ENCODE results near the gene TRMT1L.

Gene TRMT1L

DNA sequence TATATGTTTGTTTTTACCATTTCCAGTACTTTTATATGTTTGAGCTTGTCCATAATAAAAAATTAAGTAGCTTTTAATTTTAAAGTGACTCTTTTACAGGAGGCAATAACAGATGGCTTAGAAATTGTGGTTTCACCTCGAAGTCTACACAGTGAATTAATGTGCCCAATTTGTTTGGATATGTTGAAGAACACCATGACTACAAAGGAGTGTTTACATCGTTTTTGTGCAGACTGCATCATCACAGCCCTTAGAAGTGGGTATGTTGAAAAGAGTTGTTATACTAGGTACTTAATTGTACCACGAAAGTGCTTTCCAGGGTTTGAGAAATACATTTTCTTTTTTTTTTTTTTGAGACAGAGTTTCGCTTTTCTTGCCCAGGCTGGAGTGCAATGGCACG is 65.3 kb downstream of the TRMT1L start:
- Histone ChIP-seq H3K27me3 (ENCODE audit: insufficient read depth, low read depth) (no peaks in the 10 kb centered on the region), H2AFZ (ENCODE audit: low read depth) (no peak overlapping the region), H4K20me1 (ENCODE audit: insufficient read depth) (no peaks in the 10 kb centered on the region), H3K4me3 (IDR thresholded peaks at IDR 0.05; ENCODE audit: insufficient read depth, low read depth, low read length) (no peak overlapping the region), H3K36me3 (ENCODE audit: insufficient read depth) (no peaks in the 10 kb centered on the region), H3K9ac (no peak overlapping the region), H3K4me1 (ENCODE audit: low read depth, poor library complexity, severe bottlenecking) (no peaks in the 10 kb centered on the region), H3K4me2 (no peak overlapping the region), H3K27ac (no peak overlapping the region), H3K79me2 (ENCODE audit: insufficient read depth, low read depth) (no peaks in the 10 kb centered on the region)
- TF ChIP-seq, protein P1, sequence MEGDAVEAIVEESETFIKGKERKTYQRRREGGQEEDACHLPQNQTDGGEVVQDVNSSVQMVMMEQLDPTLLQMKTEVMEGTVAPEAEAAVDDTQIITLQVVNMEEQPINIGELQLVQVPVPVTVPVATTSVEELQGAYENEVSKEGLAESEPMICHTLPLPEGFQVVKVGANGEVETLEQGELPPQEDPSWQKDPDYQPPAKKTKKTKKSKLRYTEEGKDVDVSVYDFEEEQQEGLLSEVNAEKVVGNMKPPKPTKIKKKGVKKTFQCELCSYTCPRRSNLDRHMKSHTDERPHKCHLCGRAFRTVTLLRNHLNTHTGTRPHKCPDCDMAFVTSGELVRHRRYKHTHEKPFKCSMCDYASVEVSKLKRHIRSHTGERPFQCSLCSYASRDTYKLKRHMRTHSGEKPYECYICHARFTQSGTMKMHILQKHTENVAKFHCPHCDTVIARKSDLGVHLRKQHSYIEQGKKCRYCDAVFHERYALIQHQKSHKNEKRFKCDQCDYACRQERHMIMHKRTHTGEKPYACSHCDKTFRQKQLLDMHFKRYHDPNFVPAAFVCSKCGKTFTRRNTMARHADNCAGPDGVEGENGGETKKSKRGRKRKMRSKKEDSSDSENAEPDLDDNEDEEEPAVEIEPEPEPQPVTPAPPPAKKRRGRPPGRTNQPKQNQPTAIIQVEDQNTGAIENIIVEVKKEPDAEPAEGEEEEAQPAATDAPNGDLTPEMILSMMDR (conservative IDR thresholded peaks at IDR 0.05; ENCODE audit: low read depth, low read length), result no peak

DNA sequence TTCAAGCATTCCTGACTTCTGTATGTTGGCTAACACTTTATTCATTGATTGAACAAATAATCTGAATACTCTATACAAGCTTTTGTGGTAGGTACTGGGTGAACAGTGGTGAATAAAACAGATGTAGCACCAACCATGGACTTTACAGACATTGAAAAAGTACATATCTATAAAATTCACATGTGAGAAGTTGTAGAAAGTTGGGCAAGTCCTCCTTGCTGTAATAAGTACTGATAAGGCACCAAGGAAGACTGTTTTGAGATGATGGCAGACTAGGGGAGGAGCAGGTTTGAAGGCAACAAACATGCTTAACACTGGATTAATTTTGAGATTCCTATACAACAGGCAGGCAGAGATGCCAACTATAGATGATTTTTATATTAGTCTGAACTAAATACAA is 69.0 kb downstream of the TRMT1L start:
- peaks cover 24% of the 10 kb centered on the region; the same call in 1 of the 2 replicates for H3K79me2 ChIP-seq (ENCODE audit: insufficient read depth, low read depth)
- no peak overlapping the region for H3K27ac ChIP-seq
- H4K20me1 ChIP-seq (ENCODE audit: insufficient read depth), result no peaks in the 10 kb centered on the region
- no peak overlapping the region for H3K9ac ChIP-seq
- no peaks in the 10 kb centered on the region for H3K27me3 ChIP-seq (ENCODE audit: insufficient read depth, low read depth)
- H3K4me3 ChIP-seq (IDR thresholded peaks at IDR 0.05; ENCODE audit: insufficient read depth, low read depth, low read length), result no peak overlapping the region
- H3K36me3 ChIP-seq (ENCODE audit: insufficient read depth), result no peaks in the 10 kb centered on the region
- no peaks in the 10 kb centered on the region for H3K4me1 ChIP-seq (ENCODE audit: low read depth, poor library complexity, severe bottlenecking)
- no peak overlapping the region for H3K4me2 ChIP-seq
- TF ChIP-seq, protein P1 (conservative IDR thresholded peaks at IDR 0.05; ENCODE audit: low read depth, low read length), result no peak
- no peak overlapping the region for H2AFZ ChIP-seq (ENCODE audit: low read depth)

DNA sequence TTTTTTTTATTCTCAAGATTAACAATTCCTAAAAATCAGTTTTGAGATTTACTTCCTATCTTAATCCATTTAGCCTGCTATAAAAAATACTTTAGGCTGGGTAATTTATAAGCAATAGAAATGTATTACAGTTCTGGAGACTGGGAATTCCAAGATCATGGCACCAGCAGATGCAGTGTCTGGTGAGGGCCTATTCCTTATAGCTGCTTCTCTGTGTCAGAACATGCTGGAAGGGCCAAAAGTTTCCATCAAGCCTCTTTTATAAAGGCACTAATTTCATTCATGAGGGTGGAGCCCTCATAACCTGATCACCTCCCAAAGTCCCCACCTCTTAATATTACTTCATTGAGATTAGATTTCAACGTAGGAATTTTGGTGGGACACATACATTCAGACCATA is 69.7 kb downstream of the TRMT1L start:
- H3K27me3 ChIP-seq (ENCODE audit: insufficient read depth, low read depth), result no peaks in the 10 kb centered on the region
- H3K9ac ChIP-seq, result no peak overlapping the region
- no peak overlapping the region for H3K4me2 ChIP-seq
- peaks cover 24% of the 10 kb centered on the region; the same call in 1 of the 2 replicates for H3K79me2 ChIP-seq (ENCODE audit: insufficient read depth, low read depth)
- TF ChIP-seq, protein P1 (conservative IDR thresholded peaks at IDR 0.05; ENCODE audit: low read depth, low read length), result no peak
- H2AFZ ChIP-seq (ENCODE audit: low read depth), result no peak overlapping the region
- no peaks in the 10 kb centered on the region for H3K36me3 ChIP-seq (ENCODE audit: insufficient read depth)
- H3K4me3 ChIP-seq (IDR thresholded peaks at IDR 0.05; ENCODE audit: insufficient read depth, low read depth, low read length), result no peak overlapping the region
- no peak overlapping the region for H3K27ac ChIP-seq
- no peaks in the 10 kb centered on the region for H4K20me1 ChIP-seq (ENCODE audit: insufficient read depth)
- H3K4me1 ChIP-seq (ENCODE audit: low read depth, poor library complexity, severe bottlenecking), result no peaks in the 10 kb centered on the region

DNA sequence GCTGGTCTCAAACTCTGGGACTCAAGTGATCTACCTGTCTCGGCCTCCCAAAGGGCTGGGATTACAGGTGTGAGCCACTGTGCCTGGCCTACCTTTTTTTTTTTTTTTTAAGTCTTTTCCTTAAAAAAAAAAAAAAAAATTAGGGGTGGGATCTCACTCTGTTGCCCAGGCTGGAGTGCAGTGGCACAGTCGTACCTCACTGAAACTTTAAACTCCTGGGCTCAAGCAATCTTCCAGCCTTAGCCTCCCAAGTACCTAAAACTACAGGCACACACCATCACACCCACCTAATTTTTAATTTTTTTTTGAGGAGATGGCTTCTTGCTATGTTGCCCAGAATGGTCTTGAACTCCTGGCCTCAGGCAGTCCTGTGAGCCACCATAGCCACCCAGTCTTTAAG is 72.9 kb downstream of the TRMT1L start:
- no peaks in the 10 kb centered on the region for H4K20me1 ChIP-seq (ENCODE audit: insufficient read depth)
- no peaks in the 10 kb centered on the region for H3K36me3 ChIP-seq (ENCODE audit: insufficient read depth)
- TF ChIP-seq, protein P1 (conservative IDR thresholded peaks at IDR 0.05; ENCODE audit: low read depth, low read length), result no peak
- H3K79me2 ChIP-seq (ENCODE audit: insufficient read depth, low read depth), result peaks cover 31% of the 10 kb centered on the region; the same call in 1 of the 2 replicates
- H3K4me1 ChIP-seq (ENCODE audit: low read depth, poor library complexity, severe bottlenecking), result no peaks in the 10 kb centered on the region
- no peak overlapping the region for H3K4me3 ChIP-seq (IDR thresholded peaks at IDR 0.05; ENCODE audit: insufficient read depth, low read depth, low read length)
- H3K9ac ChIP-seq, result no peak overlapping the region
- no peak overlapping the region for H3K27ac ChIP-seq
- H3K27me3 ChIP-seq (ENCODE audit: insufficient read depth, low read depth), result no peaks in the 10 kb centered on the region
- no peak overlapping the region for H3K4me2 ChIP-seq
- no peak overlapping the region for H2AFZ ChIP-seq (ENCODE audit: low read depth)

Data from KMS-11 (cell line).